HG03060 (cell line): ENCODE data around the gene METTL27.
"Not testable (repeated sequence)": the region's sequence is repeated elsewhere in the genome, so short reads cannot be mapped to it uniquely, and the experiment has no call there.

Experiments
- ATAC-seq: cut with Tn5 transposase; IDR thresholded peaks from one replicate; pipeline ENCODE4 v1.9.1; 2021; ENCODE audit warnings: low read depth, moderate number of reproducible peaks; ENCODE audit not compliant: unreplicated experiment

Gene METTL27

GRCh38 chr7:73822319-73823173, 19.8 kb downstream of the METTL27 start:
- ATAC-seq: no peak

GRCh38 chr7:73821597-73822285, 20.6 kb downstream of the METTL27 start:
- not testable (repeated sequence) for ATAC-seq

- ATAC-seq: no peak
These were observed 22.3 kb downstream of the METTL27 start for GRCh38 chr7:73820013-73820412.

GRCh38 chr7:73817121-73817520, 25.2 kb downstream of the METTL27 start:
- ATAC-seq: no peak

GRCh38 chr7:73815436-73815835, 26.9 kb downstream of the METTL27 start:
- no peak for ATAC-seq

GRCh38 chr7:73812996-73813395, 29.3 kb downstream of the METTL27 start:
- ATAC-seq: no peak

- ATAC-seq: no peak
These were observed 30.6 kb downstream of the METTL27 start for GRCh38 chr7:73811760-73812168.

- ATAC-seq: no peak
These were observed 31.3 kb downstream of the METTL27 start for GRCh38 chr7:73810998-73811360.

GRCh38 chr7:73809467-73809951, 32.8 kb downstream of the METTL27 start:
- ATAC-seq: no peak

GRCh38 chr7:73802459-73802858, 39.9 kb downstream of the METTL27 start:
- no peak for ATAC-seq

GRCh38 chr7:73801577-73801976, 40.7 kb downstream of the METTL27 start:
- ATAC-seq: no peak

- no peak for ATAC-seq
These were observed 42.8 kb downstream of the METTL27 start for GRCh38 chr7:73799282-73800141.

- ATAC-seq: not testable (repeated sequence)
These were observed 45.1 kb downstream of the METTL27 start for GRCh38 chr7:73797176-73797575.

GRCh38 chr7:73796656-73797055, 45.7 kb downstream of the METTL27 start:
- ATAC-seq: not testable (repeated sequence)

GRCh38 chr7:73795188-73795587, 47.1 kb downstream of the METTL27 start:
- ATAC-seq: not testable (repeated sequence)

- ATAC-seq: not testable (repeated sequence)
These were observed 51.1 kb downstream of the METTL27 start for GRCh38 chr7:73791170-73791690.

- ATAC-seq: no peak
These were observed 53.3 kb downstream of the METTL27 start for GRCh38 chr7:73789051-73789450.

- ATAC-seq: not testable (repeated sequence)
These were observed 54.6 kb downstream of the METTL27 start for GRCh38 chr7:73787786-73788048.

- no peak for ATAC-seq
These were observed 55.7 kb downstream of the METTL27 start for GRCh38 chr7:73786588-73786987.
